ENCODE measurements around the gene OR10W1. TPM values are rescaled to one million over a fixed set of nuclear protein-coding genes. Genes with fewer than 3 reads are reported as not detected.
A peak's percentile ranks its signal among the peaks of the same experiment; 100 is the strongest.

OR10W1 gene
- total RNA-seq, 1 experiment from 2014 or later, result not detected

DNA sequence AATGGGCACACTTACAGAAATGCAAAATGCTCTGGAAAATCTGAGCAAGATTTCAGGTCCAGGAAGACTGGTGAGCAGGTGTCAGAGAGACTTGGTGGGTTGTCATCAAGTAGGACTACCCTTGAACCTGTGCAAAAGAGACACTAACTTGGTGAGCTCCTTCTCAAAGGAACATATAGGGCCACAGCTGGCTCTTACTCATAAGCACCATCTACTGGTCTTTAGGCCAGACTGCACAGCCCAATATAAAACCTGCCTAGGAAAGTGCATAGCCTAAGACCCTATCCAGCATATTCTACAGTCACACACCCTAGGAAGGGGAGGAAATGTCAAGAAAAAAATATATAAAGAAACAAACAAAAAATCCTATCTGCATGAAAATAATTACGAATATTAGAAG is 18.2 kb upstream of the OR10W1 start:
- Histone ChIP-seq H3K9me3 (ENCODE audit: low read length) (no peaks in the 10 kb centered on the region), H3K4me2 (ENCODE audit: low read length) (no peak overlapping the region), H2AFZ (ENCODE audit: low read length) (no peak overlapping the region), H3K9me2 (replicated peaks; ENCODE audit: low read length) (peaks cover 5% of the 10 kb centered on the region; the same call in 1 of the 2 replicates), H3K36me3 (ENCODE audit: low read depth, low read length) (no peaks in the 10 kb centered on the region), H3K27ac (ENCODE audit: low read length) (no peak overlapping the region), H4K20me1 (ENCODE audit: low read length) (no peaks in the 10 kb centered on the region), H3F3A (ENCODE audit: low read length, unreplicated experiment) (no peaks in the 10 kb centered on the region), H3K27me3 (ENCODE audit: low read length) (no peaks in the 10 kb centered on the region), H3K79me2 (ENCODE audit: low read length) (no peaks in the 10 kb centered on the region), H3K9ac (ENCODE audit: low read length) (no peak overlapping the region), H3K4me1 (ENCODE audit: insufficient read depth, low read length) (peaks cover 8% of the 10 kb centered on the region; the same call in 1 of the 2 replicates), H3K4me3 (ENCODE audit: low read length) (no peak overlapping the region)
- CTCF ChIA-PET, result interaction anchor here (0.5 to 1.0 kb wide), 7 partner anchors 46 to 535 kb away, joined by 3 to 5 read pairs (median 4); partner anchors contain the start of gene BTBD18
- POLR2A ChIA-PET (ENCODE audit: unreplicated experiment), result no interaction called here
- BruUV-seq (replicated peaks), result no TSS peak
- no peak for TF ChIP-seq EZH2phosphoT487 (IDR thresholded peaks at IDR 0.05; ENCODE audit: borderline replicate concordance, low read length)
- TF ChIP-seq, protein P1, sequence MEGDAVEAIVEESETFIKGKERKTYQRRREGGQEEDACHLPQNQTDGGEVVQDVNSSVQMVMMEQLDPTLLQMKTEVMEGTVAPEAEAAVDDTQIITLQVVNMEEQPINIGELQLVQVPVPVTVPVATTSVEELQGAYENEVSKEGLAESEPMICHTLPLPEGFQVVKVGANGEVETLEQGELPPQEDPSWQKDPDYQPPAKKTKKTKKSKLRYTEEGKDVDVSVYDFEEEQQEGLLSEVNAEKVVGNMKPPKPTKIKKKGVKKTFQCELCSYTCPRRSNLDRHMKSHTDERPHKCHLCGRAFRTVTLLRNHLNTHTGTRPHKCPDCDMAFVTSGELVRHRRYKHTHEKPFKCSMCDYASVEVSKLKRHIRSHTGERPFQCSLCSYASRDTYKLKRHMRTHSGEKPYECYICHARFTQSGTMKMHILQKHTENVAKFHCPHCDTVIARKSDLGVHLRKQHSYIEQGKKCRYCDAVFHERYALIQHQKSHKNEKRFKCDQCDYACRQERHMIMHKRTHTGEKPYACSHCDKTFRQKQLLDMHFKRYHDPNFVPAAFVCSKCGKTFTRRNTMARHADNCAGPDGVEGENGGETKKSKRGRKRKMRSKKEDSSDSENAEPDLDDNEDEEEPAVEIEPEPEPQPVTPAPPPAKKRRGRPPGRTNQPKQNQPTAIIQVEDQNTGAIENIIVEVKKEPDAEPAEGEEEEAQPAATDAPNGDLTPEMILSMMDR (conservative IDR thresholded peaks at IDR 0.05; ENCODE audit: low read depth, low read length), result peak; percentile 87
- TF ChIP-seq EZH2 (IDR thresholded peaks at IDR 0.05; ENCODE audit: low read length, unreplicated experiment), result no peak
- intact Hi-C loops (cut with micrococcal nuclease), result loop anchor here (5.0 to 10.0 kb wide), 2 partner anchors 106 to 229 kb away; no protein-coding TSS in a partner anchor
- DNase-seq (peak; percentile 66), ATAC-seq (peak; percentile 99)

DNA sequence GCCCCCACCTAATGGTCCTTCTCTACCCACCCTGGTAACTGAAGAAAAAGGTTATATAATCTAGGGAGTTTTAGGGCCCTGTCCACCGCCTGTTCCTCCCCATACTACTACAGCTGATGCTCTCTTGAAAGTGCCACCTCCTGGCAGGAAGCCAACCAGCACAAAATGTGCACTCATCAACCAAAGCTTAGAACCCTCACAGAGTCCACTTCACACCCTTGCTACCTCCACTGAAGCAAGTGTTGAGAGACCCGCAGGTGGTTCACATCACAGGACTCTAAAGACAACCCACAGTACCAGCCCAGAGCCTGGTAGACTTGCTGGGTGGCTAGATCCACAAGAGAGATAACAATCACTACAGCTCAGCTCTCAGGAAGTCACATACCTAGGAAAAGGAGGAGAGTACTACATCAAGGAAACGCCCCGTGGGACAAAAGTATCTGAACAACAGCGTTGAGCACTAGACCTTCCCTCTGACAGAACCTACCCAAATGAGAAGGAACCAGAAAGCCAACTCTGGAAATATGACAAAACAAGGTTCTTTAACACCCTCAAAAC is 17.5 kb upstream of the OR10W1 start:
- peak; percentile 37; the same call in 1 of the 2 replicates for ATAC-seq
- DNase-seq, result peak; percentile 33
- POLR2A ChIA-PET (ENCODE audit: unreplicated experiment), result no interaction called here

More for the DNA sequence above, 17.5 kb upstream of the OR10W1 start:
- intact Hi-C loops (cut with micrococcal nuclease), result loop anchor here (5.0 to 10.0 kb wide), 2 partner anchors 107 to 229 kb away; no protein-coding TSS in a partner anchor
- Histone ChIP-seq H3K9me3 (ENCODE audit: low read length) (no peaks in the 10 kb centered on the region), H3K27me3 (ENCODE audit: low read length) (no peaks in the 10 kb centered on the region), H3K9ac (ENCODE audit: low read length) (no peak overlapping the region), H2AFZ (ENCODE audit: low read length) (no peak overlapping the region), H3K4me3 (ENCODE audit: low read length) (no peak overlapping the region), H3K36me3 (ENCODE audit: low read depth, low read length) (no peaks in the 10 kb centered on the region), H3K4me2 (ENCODE audit: low read length) (no peak overlapping the region), H3K4me1 (ENCODE audit: insufficient read depth, low read length) (peaks cover 8% of the 10 kb centered on the region; the same call in 1 of the 2 replicates), H4K20me1 (ENCODE audit: low read length) (no peaks in the 10 kb centered on the region), H3F3A (ENCODE audit: low read length, unreplicated experiment) (no peaks in the 10 kb centered on the region), H3K27ac (ENCODE audit: low read length) (no peak overlapping the region), H3K79me2 (ENCODE audit: low read length) (no peaks in the 10 kb centered on the region), H3K9me2 (replicated peaks; ENCODE audit: low read length) (peaks cover 5% of the 10 kb centered on the region; the same call in 1 of the 2 replicates)
- no TSS peak for BruUV-seq (replicated peaks)
- CTCF ChIA-PET, result interaction anchor here (0.5 to 1.0 kb wide), 7 partner anchors 46 to 534 kb away, joined by 3 to 5 read pairs (median 4); partner anchors contain the start of gene BTBD18
- TF ChIP-seq EZH2phosphoT487 (IDR thresholded peaks at IDR 0.05; ENCODE audit: borderline replicate concordance, low read length), result no peak
- TF ChIP-seq, protein P1 (conservative IDR thresholded peaks at IDR 0.05; ENCODE audit: low read depth, low read length), result no peak
- TF ChIP-seq EZH2 (IDR thresholded peaks at IDR 0.05; ENCODE audit: low read length, unreplicated experiment), result no peak
